Endothelial cell of umbilical vein (primary cell): Measurements from ENCODE around the gene SH3BGRL3. TPM values are rescaled to one million over a fixed set of nuclear protein-coding genes. Genes with fewer than 3 reads are reported as not detected.

Source experiments
- BruUV-seq: library from RNA; stranded (reverse); fragments of 400-500 nt; replicated peaks from 2 replicates; lab custom pipeline; 2021; lab: Mats Ljungman, UMichigan
- CTCF ChIA-PET: fragments of 300-600, 350-600 bp; sonication (Branson Sonifier 250); formaldehyde crosslinking; loops from one replicate; lab custom pipeline; 2021; ENCODE audit warnings: antibody characterized with exemption, inconsistent platforms; lab: Charles Lee
- POLR2A ChIA-PET: fragments of 300-600, 350-600 bp; sonication (Branson Sonifier 250); formaldehyde crosslinking; loops from one replicate; lab custom pipeline; 2021; ENCODE audit warnings: antibody characterized with exemption, inconsistent platforms; lab: Charles Lee
- DNase-seq: peaks from one replicate; pipeline ENCODE4 v3.0.0-alpha.2; 2011; ENCODE audit warnings: low read depth, low spot score
- FAIRE-seq: peaks from 2 replicates; lab custom pipeline; 2011; peaks lifted over from hg19 to GRCh38; lab: Jason Lieb, UNC
- H2AFZ ChIP-seq: 2 replicates; pipeline ENCODE4 v1.6.0; 2012; ENCODE audit warnings: low read depth, low read length, control low read depth, inconsistent platforms
- H3K27ac ChIP-seq: 2 replicates; pipeline ENCODE4 v1.5.1; 2011; ENCODE audit warnings: low read depth, mild to moderate bottlenecking, control low read depth, low read length, moderate library complexity; ENCODE audit not compliant: insufficient read depth
- H3K27me3 ChIP-seq, 2 experiments: 2 replicates each; pipeline versions ENCODE4 v1.6.0 to v1.6.1; 2011; ENCODE audit warnings: low read length in 2 of 2, mixed read lengths in 1 of 2; ENCODE audit not compliant: control insufficient read depth in 2 of 2, insufficient read depth in 2 of 2
- H3K36me3 ChIP-seq, 2 experiments: 2 replicates in 1 of 2; 3 replicates in 1 of 2; pipeline ENCODE4 v1.5.1; 2011; ENCODE audit warnings: low read length in 2 of 2, mild to moderate bottlenecking in 1 of 2, moderate library complexity in 1 of 2; ENCODE audit not compliant: control insufficient read depth in 2 of 2, insufficient read depth in 2 of 2; ENCODE audit errors: extremely low read depth in 1 of 2
- H3K4me1 ChIP-seq: 3 replicates; pipeline ENCODE4 v1.5.1; 2011; ENCODE audit warnings: mild to moderate bottlenecking, low read length; ENCODE audit not compliant: control insufficient read depth, insufficient read depth; ENCODE audit errors: extremely low read depth
- H3K4me2 ChIP-seq: 2 replicates; pipeline ENCODE4 v1.6.1; 2011; ENCODE audit warnings: low read length, control low read depth, mixed read lengths; ENCODE audit not compliant: insufficient read depth
- H3K4me3 ChIP-seq, 3 experiments: fragments of 200-600 bp in 1 of 3; sonication (generic), shearing (Covaris generic) in 1 of 3; replicated peaks in 1 of 3; 2 replicates each; pipeline ENCODE4 v1.5.1; 2011 to 2016; ENCODE audit warnings: control low read depth in 3 of 3, low read length in 3 of 3, mild to moderate bottlenecking in 2 of 3, inconsistent platforms in 1 of 3, low read depth in 1 of 3, moderate library complexity in 1 of 3; ENCODE audit not compliant: insufficient read depth in 1 of 3
- H3K79me2 ChIP-seq: 2 replicates; pipeline ENCODE4 v1.6.0; 2012; ENCODE audit warnings: low read length, inconsistent platforms; ENCODE audit not compliant: control insufficient read depth, insufficient read depth
- H3K9ac ChIP-seq: replicated peaks from 2 replicates; pipeline ENCODE3; 2011; ENCODE audit warnings: low read length, control low read depth; ENCODE audit not compliant: insufficient read depth; ENCODE audit errors: extremely low read depth
- H3K9me1 ChIP-seq: replicated peaks from 3 replicates; pipeline ENCODE4 v1.6.0; 2011; ENCODE audit warnings: mild to moderate bottlenecking, low read length; ENCODE audit not compliant: control insufficient read depth, insufficient read depth; ENCODE audit errors: extremely low read depth
- H3K9me3 ChIP-seq: replicated peaks from 2 replicates; pipeline ENCODE4 v1.5.1; 2012; ENCODE audit warnings: low read length, inconsistent platforms; ENCODE audit not compliant: control insufficient read depth, insufficient read depth
- H4K20me1 ChIP-seq: replicated peaks from 2 replicates; pipeline ENCODE3; 2011; ENCODE audit warnings: mild to moderate bottlenecking, low read length; ENCODE audit not compliant: control insufficient read depth, insufficient read depth; ENCODE audit errors: extremely low read depth
- CTCF ChIP-seq, 2 donors: IDR thresholded peaks; 1 replicate in 1 of 2; 2 replicates in 1 of 2; pipeline ENCODE4 v1.5.1; 2011; ENCODE audit warnings: low read length in 2 of 2, mild to moderate bottlenecking in 2 of 2, moderate library complexity in 2 of 2, control low read depth in 1 of 2, inconsistent platforms in 1 of 2, low read depth in 1 of 2; ENCODE audit not compliant: insufficient read depth in 1 of 2; ENCODE audit errors: extremely low read depth in 1 of 2
- EZH2 ChIP-seq: IDR thresholded peaks from 2 replicates; pipeline ENCODE4 v1.6.1; 2012; ENCODE audit warnings: borderline replicate concordance, low read depth, mild to moderate bottlenecking, moderate library complexity, low read length, inconsistent platforms; ENCODE audit not compliant: severe bottlenecking
- FOS ChIP-seq: IDR thresholded peaks from 2 replicates; pipeline ENCODE4 v1.6.1; 2011; ENCODE audit warnings: mild to moderate bottlenecking, low read length, moderate library complexity, borderline replicate concordance; ENCODE audit not compliant: insufficient read depth
- GATA2 ChIP-seq: IDR thresholded peaks from 2 replicates; pipeline ENCODE4 v1.7.0; 2011; ENCODE audit warnings: low read depth, mild to moderate bottlenecking, moderate library complexity, mixed read lengths, low read length; ENCODE audit not compliant: insufficient read length, insufficient read depth
- JUN ChIP-seq: IDR thresholded peaks from 2 replicates; pipeline ENCODE4 v1.6.1; 2011; ENCODE audit warnings: borderline replicate concordance, low read depth; ENCODE audit not compliant: insufficient read length, insufficient read depth
- MYC ChIP-seq: IDR thresholded peaks from one replicate; pipeline ENCODE4 v1.6.1; 2011; ENCODE audit warnings: mild to moderate bottlenecking, low read depth, low read length
- POLR2A ChIP-seq: IDR thresholded peaks from 2 replicates; pipeline ENCODE4 v1.6.1; 2012; ENCODE audit warnings: low read depth, mild to moderate bottlenecking, control low read depth, low read length
- POLR2AphosphoS5 ChIP-seq: IDR thresholded peaks from 2 replicates; pipeline ENCODE4 v1.6.1; 2012; ENCODE audit warnings: low read depth, mild to moderate bottlenecking, control low read depth, low read length, moderate library complexity; ENCODE audit not compliant: insufficient read depth
- dilution Hi-C: fragments of 300-500 bp; cut with MboI; formaldehyde crosslinking; loops from one replicate; pipeline ENCODE4 v1.15.0; 2019; ENCODE audit warnings: low sequenced_read_pairs; ENCODE audit not compliant: extremely low pct_ligation_motif_present
- intact Hi-C: fragments of 100-400 bp; cut with micrococcal nuclease; formaldehyde crosslinking; loops from one replicate; pipeline ENCODE4 v1.10.0; 2022
- polyA plus RNA-seq, 4 experiments: library from polyadenylated mRNA; depleted of rRNA in 3 of 4; stranded (reverse) in 3 of 4; unstranded in 1 of 4; fragments of >200 nt; gene quantifications; 2 replicates each; pipeline versions ENCODE4 v1.2.1 to v1.2.3, GENCODE V29; 2011 to 2012; ENCODE audit warnings: missing spikeins in 1 of 4
- total RNA-seq: library from RNA; stranded (reverse); gene quantifications from 2 replicates; pipeline ENCODE4 v1.2.3, GENCODE V29; 2021
- TF ChIP-seq, protein P1 (sequence below): IDR thresholded peaks from 2 replicates; pipeline ENCODE4 v1.6.1; 2011; ENCODE audit not compliant: insufficient read depth, insufficient read length

The SH3BGRL3 gene
- total and polyA plus RNA-seq, 2 donors (not counting 3 experiments of a cell fraction or from before 2014, with no cell fraction given) = 233 to 344 TPM

- BruUV-seq = no TSS peak
Observed at GRCh38 chr1:26277719-26278118, 2.2 kb upstream of the SH3BGRL3 start.

More at GRCh38 chr1:26277719-26278118, 2.2 kb upstream of the SH3BGRL3 start:
- TF ChIP-seq CTCF (IDR thresholded peaks at IDR 0.05; ENCODE audit: extremely low read depth in 1 of 2, insufficient read depth in 1 of 2, low read depth in 1 of 2, low read length in 2 of 2) = no peak
- TF ChIP-seq POLR2A = no peak
- TF ChIP-seq, protein P1, sequence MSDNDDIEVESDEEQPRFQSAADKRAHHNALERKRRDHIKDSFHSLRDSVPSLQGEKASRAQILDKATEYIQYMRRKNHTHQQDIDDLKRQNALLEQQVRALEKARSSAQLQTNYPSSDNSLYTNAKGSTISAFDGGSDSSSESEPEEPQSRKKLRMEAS = no peak
- no peak for TF ChIP-seq MYC
- no peak for TF ChIP-seq POLR2AphosphoS5
- no peak for TF ChIP-seq GATA2
- TF ChIP-seq EZH2 = no peak
- no peak for TF ChIP-seq JUN
- TF ChIP-seq FOS = no peak
- Histone ChIP-seq H3K4me1 (peaks cover 39% of the 10 kb centered on the region), H3K36me3 (peaks cover 3 to 9% of the 10 kb centered on the region in 2 experiments), H3K27me3 (no peaks in the 10 kb centered on the region), H3K79me2 (peaks cover 30% of the 10 kb centered on the region), H2AFZ (no peak overlapping the region), H3K4me2 (no peak overlapping the region), H3K27ac (no peak overlapping the region), H3K9me3 (no peaks in the 10 kb centered on the region), H3K9ac (no peak overlapping the region), H3K4me3 (no peak overlapping the region), H4K20me1 (no peaks in the 10 kb centered on the region), H3K9me1 (no peaks in the 10 kb centered on the region)
- ChIA-PET POLR2A (no interaction called here), CTCF (interaction anchor here (1.7 to 9.1 kb wide), 2 partner anchors 42 to 87 kb away, joined by 4 to 132 read pairs; partner anchors contain the start of gene CD52)
- dilution Hi-C loops = no loop called here
- DNase-seq (no peak), FAIRE-seq (no peak)
- intact Hi-C loops = loop anchor here (2.0 to 5.0 kb wide), 3 partner anchors 43 to 240 kb away; partner anchors contain the start of genes CEP85 and HMGN2
